Endothelial cell of umbilical vein (primary cell): ENCODE data around the gene GATAD2A.

ENCODE experiments used
- MYC ChIP-seq: IDR thresholded peaks from one replicate; pipeline ENCODE4 v1.6.1; 2011; ENCODE audit warnings: mild to moderate bottlenecking, low read depth, low read length
- POLR2A ChIP-seq: IDR thresholded peaks from 2 replicates; pipeline ENCODE4 v1.6.1; 2012; ENCODE audit warnings: low read depth, mild to moderate bottlenecking, control low read depth, low read length
- POLR2AphosphoS5 ChIP-seq: IDR thresholded peaks from 2 replicates; pipeline ENCODE4 v1.6.1; 2012; ENCODE audit warnings: low read depth, mild to moderate bottlenecking, control low read depth, low read length, moderate library complexity; ENCODE audit not compliant: insufficient read depth
- TF ChIP-seq, protein P1 (sequence below), 2 donors: IDR thresholded peaks; 1 replicate in 1 of 2; 2 replicates in 1 of 2; pipeline ENCODE4 v1.5.1; 2011; ENCODE audit warnings: low read length in 2 of 2, mild to moderate bottlenecking in 2 of 2, moderate library complexity in 2 of 2, control low read depth in 1 of 2, inconsistent platforms in 1 of 2, low read depth in 1 of 2; ENCODE audit not compliant: insufficient read depth in 1 of 2; ENCODE audit errors: extremely low read depth in 1 of 2
- TF ChIP-seq, protein P2 (sequence below): IDR thresholded peaks from 2 replicates; pipeline ENCODE4 v1.6.1; 2011; ENCODE audit not compliant: insufficient read depth, insufficient read length

- TF ChIP-seq, protein P1, sequence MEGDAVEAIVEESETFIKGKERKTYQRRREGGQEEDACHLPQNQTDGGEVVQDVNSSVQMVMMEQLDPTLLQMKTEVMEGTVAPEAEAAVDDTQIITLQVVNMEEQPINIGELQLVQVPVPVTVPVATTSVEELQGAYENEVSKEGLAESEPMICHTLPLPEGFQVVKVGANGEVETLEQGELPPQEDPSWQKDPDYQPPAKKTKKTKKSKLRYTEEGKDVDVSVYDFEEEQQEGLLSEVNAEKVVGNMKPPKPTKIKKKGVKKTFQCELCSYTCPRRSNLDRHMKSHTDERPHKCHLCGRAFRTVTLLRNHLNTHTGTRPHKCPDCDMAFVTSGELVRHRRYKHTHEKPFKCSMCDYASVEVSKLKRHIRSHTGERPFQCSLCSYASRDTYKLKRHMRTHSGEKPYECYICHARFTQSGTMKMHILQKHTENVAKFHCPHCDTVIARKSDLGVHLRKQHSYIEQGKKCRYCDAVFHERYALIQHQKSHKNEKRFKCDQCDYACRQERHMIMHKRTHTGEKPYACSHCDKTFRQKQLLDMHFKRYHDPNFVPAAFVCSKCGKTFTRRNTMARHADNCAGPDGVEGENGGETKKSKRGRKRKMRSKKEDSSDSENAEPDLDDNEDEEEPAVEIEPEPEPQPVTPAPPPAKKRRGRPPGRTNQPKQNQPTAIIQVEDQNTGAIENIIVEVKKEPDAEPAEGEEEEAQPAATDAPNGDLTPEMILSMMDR (IDR thresholded peaks at IDR 0.05; ENCODE audit: extremely low read depth in 1 of 2, insufficient read depth in 1 of 2, low read depth in 1 of 2, low read length in 2 of 2) = no peak
- TF ChIP-seq POLR2AphosphoS5 (no peak), MYC (no peak), POLR2A (no peak)
- TF ChIP-seq, protein P2, sequence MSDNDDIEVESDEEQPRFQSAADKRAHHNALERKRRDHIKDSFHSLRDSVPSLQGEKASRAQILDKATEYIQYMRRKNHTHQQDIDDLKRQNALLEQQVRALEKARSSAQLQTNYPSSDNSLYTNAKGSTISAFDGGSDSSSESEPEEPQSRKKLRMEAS = no peak
Measured at GRCh38 chr19:19545707-19546106, 140.2 kb downstream of the GATAD2A start.
